Measurements from ENCODE around the gene NPC1L1. TPM values are rescaled to one million over a fixed set of nuclear protein-coding genes. Genes with fewer than 3 reads are reported as not detected.
A peak's percentile ranks its signal among the peaks of the same experiment; 100 is the strongest.

NPC1L1 gene, protein sequence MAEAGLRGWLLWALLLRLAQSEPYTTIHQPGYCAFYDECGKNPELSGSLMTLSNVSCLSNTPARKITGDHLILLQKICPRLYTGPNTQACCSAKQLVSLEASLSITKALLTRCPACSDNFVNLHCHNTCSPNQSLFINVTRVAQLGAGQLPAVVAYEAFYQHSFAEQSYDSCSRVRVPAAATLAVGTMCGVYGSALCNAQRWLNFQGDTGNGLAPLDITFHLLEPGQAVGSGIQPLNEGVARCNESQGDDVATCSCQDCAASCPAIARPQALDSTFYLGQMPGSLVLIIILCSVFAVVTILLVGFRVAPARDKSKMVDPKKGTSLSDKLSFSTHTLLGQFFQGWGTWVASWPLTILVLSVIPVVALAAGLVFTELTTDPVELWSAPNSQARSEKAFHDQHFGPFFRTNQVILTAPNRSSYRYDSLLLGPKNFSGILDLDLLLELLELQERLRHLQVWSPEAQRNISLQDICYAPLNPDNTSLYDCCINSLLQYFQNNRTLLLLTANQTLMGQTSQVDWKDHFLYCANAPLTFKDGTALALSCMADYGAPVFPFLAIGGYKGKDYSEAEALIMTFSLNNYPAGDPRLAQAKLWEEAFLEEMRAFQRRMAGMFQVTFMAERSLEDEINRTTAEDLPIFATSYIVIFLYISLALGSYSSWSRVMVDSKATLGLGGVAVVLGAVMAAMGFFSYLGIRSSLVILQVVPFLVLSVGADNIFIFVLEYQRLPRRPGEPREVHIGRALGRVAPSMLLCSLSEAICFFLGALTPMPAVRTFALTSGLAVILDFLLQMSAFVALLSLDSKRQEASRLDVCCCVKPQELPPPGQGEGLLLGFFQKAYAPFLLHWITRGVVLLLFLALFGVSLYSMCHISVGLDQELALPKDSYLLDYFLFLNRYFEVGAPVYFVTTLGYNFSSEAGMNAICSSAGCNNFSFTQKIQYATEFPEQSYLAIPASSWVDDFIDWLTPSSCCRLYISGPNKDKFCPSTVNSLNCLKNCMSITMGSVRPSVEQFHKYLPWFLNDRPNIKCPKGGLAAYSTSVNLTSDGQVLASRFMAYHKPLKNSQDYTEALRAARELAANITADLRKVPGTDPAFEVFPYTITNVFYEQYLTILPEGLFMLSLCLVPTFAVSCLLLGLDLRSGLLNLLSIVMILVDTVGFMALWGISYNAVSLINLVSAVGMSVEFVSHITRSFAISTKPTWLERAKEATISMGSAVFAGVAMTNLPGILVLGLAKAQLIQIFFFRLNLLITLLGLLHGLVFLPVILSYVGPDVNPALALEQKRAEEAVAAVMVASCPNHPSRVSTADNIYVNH (N-terminal part only)
- 0.08 TPM for polyA plus RNA-seq (ENCODE audit: insufficient read length)

- DNase-seq = no peak
Observed at GRCh38 chr7:44541028-44541869, at the start of gene NPC1L1. Gene NPC1L1 (minus strand): TSS chr7:44541330. CDS start chr7:44541259, 71 bp downstream.

DNA sequence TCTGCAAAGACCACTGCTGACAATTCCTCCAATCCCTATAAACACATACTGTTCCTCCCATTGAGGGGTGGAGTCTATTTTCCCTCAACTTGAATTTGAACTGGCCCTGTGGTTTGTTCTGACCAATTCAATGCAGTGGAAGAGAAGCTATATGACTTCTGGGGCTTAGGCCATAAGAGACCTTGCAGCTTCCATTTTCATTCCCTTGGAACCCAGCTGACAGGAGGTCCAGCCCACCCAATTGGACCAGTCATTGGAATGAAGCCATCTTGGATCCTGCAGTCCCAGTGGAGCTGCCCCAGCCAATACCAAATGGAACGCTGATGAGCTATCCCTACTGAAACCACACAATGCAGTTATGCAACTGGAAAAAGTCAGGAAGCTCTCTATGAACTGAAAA, 49.8 kb upstream of the NPC1L1 start:
- no peak for DNase-seq

GRCh38 chr7:44587843-44588711, 46.9 kb upstream of the NPC1L1 start:
- peak; percentile 53 for DNase-seq

- DNase-seq = no peak
Observed at GRCh38 chr7:44583146-44583865, 42.2 kb upstream of the NPC1L1 start.

- peak; percentile 100 for DNase-seq
Observed at GRCh38 chr7:44581879-44582603, 40.9 kb upstream of the NPC1L1 start, which contains the start of gene TMED4. Gene TMED4 (minus strand): TSS chr7:44582231. CDS start chr7:44582206, 25 bp downstream.

DNA sequence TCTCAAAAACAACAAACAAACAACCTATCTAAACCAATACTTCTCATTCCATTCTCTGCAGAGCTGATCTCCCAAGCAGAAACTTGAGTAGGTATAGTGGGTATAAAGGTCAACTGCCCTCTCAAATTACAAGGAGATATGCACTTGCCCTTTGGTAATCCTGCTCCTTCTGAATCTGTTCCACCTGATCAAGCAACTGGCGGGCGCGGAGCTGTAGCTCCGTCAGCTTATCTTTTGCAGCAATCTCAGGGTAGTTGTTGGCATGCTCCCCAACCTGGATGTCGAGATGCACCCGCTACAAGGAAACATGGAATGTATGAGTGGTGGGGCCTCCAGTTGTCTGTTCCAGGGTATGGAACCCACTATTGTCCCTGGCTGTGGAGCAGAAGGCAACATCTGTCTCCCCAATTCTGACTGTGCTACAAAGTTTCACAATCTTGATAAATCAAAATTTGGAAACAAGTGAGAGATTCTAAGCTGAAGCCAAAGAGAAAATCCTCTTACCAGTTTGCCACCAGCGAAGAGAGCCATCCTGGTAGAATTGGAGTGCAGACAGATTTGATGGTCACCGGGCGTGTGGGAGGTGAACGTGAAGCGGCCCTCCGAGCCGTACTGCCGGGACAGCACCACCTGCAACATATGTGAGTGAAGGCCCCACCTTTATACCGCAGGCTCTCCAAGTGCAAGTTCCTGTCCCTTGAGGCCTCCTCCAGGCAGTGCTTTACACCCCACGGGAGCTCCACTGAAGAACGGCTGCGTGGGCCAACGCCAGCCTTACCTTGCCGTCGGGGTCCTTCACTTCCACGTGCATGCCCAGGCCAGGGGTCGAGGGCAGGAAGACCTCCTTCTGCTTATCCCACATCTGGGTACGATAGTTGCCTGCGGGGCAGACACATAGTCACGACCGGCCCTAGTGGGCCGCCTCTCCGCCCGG, 40.1 kb upstream of the NPC1L1 start:
- DNase-seq = peak; percentile 16

DNA sequence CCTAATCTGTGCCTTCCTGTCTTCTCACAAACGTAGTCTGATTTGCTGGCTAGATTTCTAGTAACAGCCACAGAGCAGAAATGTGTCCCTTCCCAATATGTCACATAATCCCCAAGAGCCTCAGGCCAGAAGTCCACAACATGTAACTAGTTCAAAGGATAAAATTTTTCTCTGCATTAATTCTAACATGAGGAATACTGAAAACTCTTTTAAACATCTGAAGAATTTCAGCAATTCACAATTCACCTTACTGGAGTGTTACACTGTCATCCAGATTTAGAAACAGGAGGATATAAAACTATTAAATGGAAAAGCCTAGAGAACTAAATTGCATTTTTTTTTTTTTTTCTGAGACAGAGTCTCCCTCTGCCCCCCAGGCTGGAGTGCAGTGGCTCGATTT, 35.1 kb upstream of the NPC1L1 start:
- no peak for DNase-seq

GRCh38 chr7:44575054-44575453, 33.9 kb upstream of the NPC1L1 start:
- DNase-seq = no peak

DNA sequence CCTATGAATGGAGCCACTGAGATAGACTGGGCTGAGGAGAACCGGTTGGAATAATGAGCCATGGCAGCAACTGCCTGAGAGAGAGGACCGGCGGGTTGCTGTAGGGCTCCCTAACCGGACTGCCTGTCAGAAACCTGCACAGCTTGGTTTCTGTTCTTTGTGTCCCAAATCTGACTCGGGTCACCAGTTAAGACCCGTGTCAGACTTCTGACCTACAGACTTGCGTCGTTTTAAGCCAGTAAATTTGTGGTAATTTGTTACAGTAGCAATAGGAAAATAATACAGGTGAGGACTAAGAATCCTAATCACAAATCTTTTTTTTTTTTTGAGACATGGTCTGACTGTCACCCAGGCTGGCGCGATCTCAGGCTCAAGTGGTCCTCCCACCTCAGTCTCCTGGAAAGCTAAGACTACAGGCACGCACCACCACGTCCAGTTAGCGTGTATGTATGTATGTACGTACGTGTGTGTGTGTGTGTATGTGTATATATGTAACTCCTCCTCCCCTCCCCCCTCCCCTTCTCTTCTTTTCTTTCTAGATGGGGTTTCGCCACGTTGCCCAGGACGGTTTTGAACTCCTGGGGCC, 33.2 kb upstream of the NPC1L1 start:
- no peak for DNase-seq

GRCh38 chr7:44573464-44574286, 32.5 kb upstream of the NPC1L1 start, which contains the start of gene DDX56:
Gene DDX56 (minus strand): TSS chr7:44573908. CDS start chr7:44573895, 13 bp downstream.
- DNase-seq = peak; percentile 95

DNA sequence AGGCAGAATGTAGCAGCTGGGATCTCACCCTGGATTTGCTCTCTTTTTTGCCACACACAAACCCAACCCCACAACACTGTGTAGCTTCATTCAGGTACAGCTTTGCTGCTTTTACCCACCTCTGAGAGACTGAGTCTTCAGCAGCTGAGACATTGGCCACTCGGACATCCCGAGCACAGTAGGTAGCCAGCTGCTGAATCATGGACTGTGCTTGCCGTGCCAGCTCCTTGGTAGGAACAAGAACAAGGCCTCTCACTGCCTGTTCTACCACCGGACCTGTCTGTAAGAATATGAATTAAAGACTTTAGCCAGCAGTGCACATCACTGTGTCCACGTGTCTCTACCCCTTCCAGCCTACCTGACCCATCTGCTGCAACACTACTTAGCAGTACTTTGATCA, 31.6 kb upstream of the NPC1L1 start:
- no peak for DNase-seq

- no peak for DNase-seq
Observed at GRCh38 chr7:44569959-44570358, 28.8 kb upstream of the NPC1L1 start.

- no peak for DNase-seq
Observed at GRCh38 chr7:44568771-44569560, 27.8 kb upstream of the NPC1L1 start.

- DNase-seq = no peak
Observed at GRCh38 chr7:44567884-44568283, 26.8 kb upstream of the NPC1L1 start.

- DNase-seq = no peak
Observed at GRCh38 chr7:44566680-44567079, 25.6 kb upstream of the NPC1L1 start.

All from hindlimb muscle (tissue), 1 donor.